Body of pancreas (tissue), 4 donors: ENCODE measurements around the gene EIF3I.

ENCODE experiments used
- POLR2A ChIP-seq, 3 donors: fragments of 450-650 bp; IDR thresholded peaks; one replicate each; pipeline ENCODE4 v1.6.1; 2016; ENCODE audit warnings: antibody characterized with exemption in 3 of 3, mild to moderate bottlenecking in 2 of 3
- TF ChIP-seq, protein P1 (sequence below), 7 experiments: fragments of 450-650 bp in 4 of 7; fragments of 200-600 bp in 3 of 7; sonication (generic) in 3 of 7; IDR thresholded peaks; one replicate each; pipeline ENCODE4 v1.5.1; 2016 to 2019; ENCODE audit warnings: antibody characterized with exemption in 7 of 7

DNA sequence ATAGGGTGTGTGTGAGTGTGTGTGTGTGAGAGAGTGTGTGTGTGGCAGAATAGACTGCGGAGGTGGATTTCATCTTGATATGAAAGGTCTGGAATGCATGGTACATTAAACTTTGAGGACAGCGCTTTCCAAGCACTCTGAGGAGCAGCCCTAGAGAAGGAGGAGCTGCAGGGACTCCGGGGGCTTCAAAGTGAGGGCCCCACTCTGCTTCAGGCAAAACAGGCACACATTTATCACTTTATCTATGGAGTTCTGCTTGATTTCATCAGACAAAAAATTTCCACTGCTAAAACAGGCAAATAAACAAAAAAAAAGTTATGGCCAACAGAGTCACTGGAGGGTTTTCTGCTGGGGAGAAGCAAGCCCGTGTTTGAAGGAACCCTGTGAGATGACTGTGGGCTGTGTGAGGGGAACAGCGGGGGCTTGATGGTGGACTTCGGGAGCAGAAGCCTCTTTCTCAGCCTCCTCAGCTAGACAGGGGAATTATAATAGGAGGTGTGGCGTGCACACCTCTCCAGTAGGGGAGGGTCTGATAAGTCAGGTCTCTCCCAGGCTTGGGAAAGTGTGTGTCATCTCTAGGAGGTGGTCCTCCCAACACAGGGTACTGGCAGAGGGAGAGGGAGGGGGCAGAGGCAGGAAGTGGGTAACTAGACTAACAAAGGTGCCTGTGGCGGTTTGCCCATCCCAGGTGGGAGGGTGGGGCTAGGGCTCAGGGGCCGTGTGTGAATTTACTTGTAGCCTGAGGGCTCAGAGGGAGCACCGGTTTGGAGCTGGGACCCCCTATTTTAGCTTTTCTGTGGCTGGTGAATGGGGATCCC, 51.4 kb downstream of the EIF3I start:
- no peak for TF ChIP-seq POLR2A (IDR thresholded peaks at IDR 0.05)
- TF ChIP-seq, protein P1, sequence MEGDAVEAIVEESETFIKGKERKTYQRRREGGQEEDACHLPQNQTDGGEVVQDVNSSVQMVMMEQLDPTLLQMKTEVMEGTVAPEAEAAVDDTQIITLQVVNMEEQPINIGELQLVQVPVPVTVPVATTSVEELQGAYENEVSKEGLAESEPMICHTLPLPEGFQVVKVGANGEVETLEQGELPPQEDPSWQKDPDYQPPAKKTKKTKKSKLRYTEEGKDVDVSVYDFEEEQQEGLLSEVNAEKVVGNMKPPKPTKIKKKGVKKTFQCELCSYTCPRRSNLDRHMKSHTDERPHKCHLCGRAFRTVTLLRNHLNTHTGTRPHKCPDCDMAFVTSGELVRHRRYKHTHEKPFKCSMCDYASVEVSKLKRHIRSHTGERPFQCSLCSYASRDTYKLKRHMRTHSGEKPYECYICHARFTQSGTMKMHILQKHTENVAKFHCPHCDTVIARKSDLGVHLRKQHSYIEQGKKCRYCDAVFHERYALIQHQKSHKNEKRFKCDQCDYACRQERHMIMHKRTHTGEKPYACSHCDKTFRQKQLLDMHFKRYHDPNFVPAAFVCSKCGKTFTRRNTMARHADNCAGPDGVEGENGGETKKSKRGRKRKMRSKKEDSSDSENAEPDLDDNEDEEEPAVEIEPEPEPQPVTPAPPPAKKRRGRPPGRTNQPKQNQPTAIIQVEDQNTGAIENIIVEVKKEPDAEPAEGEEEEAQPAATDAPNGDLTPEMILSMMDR (IDR thresholded peaks at IDR 0.05): no peak
